ENCODE data around the gene ARHGAP29. TPM values are rescaled to one million over a fixed set of nuclear protein-coding genes. Genes with fewer than 3 reads are reported as not detected.

The ARHGAP29 gene
- total and polyA plus RNA-seq, 2 experiments from 2014 or later = 9.6 to 22.3 TPM

DNA sequence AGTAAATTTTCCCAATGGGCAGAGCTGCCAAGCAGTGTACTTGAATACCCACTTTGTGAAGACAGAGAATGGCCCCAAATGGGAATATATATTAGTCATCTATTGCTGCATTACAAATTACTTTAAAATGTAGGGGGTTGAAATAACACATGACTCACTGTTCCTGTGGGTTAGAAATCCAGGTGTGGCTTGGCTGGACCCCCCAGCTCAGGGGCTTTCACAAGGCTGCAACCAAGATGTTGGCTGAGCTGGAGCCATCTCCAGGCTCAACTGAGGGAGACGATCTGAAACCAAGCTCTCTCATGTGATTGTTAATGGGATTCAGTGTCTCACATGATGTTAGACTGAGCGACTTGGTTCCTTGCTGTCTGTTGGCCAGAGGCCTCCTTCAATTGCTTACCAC, 33.4 kb upstream of the ARHGAP29 start:
- Histone ChIP-seq H2AFZ (no peak overlapping the region), H3K79me2 (no peaks in the 10 kb centered on the region), H3K9me3 (ENCODE audit: low read depth) (no peaks in the 10 kb centered on the region), H3K36me3 (replicated peaks; ENCODE audit: insufficient read depth, low read depth) (no peaks in the 10 kb centered on the region), H3K27me3 (no peaks in the 10 kb centered on the region), H3K27ac (no peak overlapping the region), H3K4me2 (no peak overlapping the region), H3K4me1 (ENCODE audit: insufficient read depth) (no peaks in the 10 kb centered on the region), H4K20me1 (ENCODE audit: insufficient read depth, poor library complexity, severe bottlenecking) (no peaks in the 10 kb centered on the region), H3K4me3 (no peak overlapping the region), H3K9me2 (replicated peaks; ENCODE audit: insufficient read depth) (no peaks in the 10 kb centered on the region)
- 94% methylated on average over 2 of the region's 2 CpGs for WGBS (ENCODE audit: low lambda C conversion rate, missing lambda C conversion rate)
- TF ChIP-seq EZH2phosphoT487 (IDR thresholded peaks at IDR 0.05; ENCODE audit: low read depth, severe bottlenecking, unreplicated experiment) = no peak
- TF ChIP-seq EZH2 (IDR thresholded peaks at IDR 0.05; ENCODE audit: borderline replicate concordance) = no peak
- DNase-seq (ENCODE audit: low spot score) = no peak

DNA sequence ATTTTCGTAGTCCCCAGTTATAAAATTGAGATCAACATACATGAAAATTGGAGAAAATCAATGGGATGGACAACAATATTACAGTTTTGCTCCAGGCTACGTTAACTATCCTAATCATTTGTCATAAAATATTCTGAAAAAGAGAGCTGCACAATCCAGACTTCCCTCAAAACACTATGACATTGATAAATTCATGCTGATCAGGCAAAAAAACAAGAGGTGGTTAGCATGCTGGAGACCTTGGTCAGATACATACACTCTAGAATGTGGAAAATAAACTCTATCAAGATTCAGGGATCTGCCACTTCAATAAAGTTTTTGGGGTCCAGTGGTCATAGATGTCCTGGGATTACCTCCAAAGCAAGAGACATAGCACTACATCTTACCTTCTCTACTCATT, 32.5 kb upstream of the ARHGAP29 start:
- DNase-seq (ENCODE audit: low spot score) = no peak
- 83% methylated on average over 2 of the region's 2 CpGs for WGBS (ENCODE audit: low lambda C conversion rate, missing lambda C conversion rate)

DNA sequence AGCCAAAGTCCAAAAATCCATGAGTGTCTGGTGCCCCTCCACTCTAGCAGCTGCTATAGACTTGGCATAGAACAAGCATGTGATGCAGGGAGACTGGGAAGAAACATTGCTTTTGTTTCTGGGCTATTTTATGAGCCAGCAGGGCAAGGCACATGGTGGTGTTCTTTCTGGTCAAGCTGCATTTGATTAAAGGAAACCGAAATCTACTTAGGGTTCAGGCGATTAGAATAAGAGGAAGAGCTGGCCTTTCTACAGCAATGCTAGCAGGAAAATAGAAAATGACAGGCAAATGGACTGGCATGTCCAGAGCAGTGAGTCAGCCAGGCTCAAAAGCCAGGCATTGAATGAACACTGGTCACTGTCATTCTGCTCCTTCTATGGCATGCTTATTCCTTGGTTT, 28.5 kb upstream of the ARHGAP29 start:
- no peak for TF ChIP-seq EZH2 (IDR thresholded peaks at IDR 0.05; ENCODE audit: borderline replicate concordance)
- TF ChIP-seq, protein P1, sequence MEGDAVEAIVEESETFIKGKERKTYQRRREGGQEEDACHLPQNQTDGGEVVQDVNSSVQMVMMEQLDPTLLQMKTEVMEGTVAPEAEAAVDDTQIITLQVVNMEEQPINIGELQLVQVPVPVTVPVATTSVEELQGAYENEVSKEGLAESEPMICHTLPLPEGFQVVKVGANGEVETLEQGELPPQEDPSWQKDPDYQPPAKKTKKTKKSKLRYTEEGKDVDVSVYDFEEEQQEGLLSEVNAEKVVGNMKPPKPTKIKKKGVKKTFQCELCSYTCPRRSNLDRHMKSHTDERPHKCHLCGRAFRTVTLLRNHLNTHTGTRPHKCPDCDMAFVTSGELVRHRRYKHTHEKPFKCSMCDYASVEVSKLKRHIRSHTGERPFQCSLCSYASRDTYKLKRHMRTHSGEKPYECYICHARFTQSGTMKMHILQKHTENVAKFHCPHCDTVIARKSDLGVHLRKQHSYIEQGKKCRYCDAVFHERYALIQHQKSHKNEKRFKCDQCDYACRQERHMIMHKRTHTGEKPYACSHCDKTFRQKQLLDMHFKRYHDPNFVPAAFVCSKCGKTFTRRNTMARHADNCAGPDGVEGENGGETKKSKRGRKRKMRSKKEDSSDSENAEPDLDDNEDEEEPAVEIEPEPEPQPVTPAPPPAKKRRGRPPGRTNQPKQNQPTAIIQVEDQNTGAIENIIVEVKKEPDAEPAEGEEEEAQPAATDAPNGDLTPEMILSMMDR (IDR thresholded peaks at IDR 0.05; ENCODE audit: poor library complexity) = no peak
- TF ChIP-seq EZH2phosphoT487 (IDR thresholded peaks at IDR 0.05; ENCODE audit: low read depth, severe bottlenecking, unreplicated experiment) = no peak
- H2AFZ ChIP-seq = no peak overlapping the region
- H3K27ac ChIP-seq = no peak overlapping the region
- no peak overlapping the region for H3K4me2 ChIP-seq
- no peaks in the 10 kb centered on the region for H3K9me3 ChIP-seq (ENCODE audit: low read depth)
- no peaks in the 10 kb centered on the region for H3K79me2 ChIP-seq
- no peaks in the 10 kb centered on the region for H3K9me2 ChIP-seq (replicated peaks; ENCODE audit: insufficient read depth)
- no peak overlapping the region for H3K4me3 ChIP-seq
- H3K36me3 ChIP-seq (replicated peaks; ENCODE audit: insufficient read depth, low read depth) = no peaks in the 10 kb centered on the region
- WGBS (ENCODE audit: low lambda C conversion rate, missing lambda C conversion rate) = 73% methylated on average over 2 of the region's 2 CpGs
- DNase-seq (ENCODE audit: low spot score) = no peak
- no peaks in the 10 kb centered on the region for H4K20me1 ChIP-seq (ENCODE audit: insufficient read depth, poor library complexity, severe bottlenecking)
- H3K4me1 ChIP-seq (ENCODE audit: insufficient read depth) = no peaks in the 10 kb centered on the region
- no peaks in the 10 kb centered on the region for H3K27me3 ChIP-seq

More for the DNA sequence above, 32.5 kb upstream of the ARHGAP29 start:
- Histone ChIP-seq H3K4me2 (no peak overlapping the region), H3K4me3 (no peak overlapping the region), H3K9me2 (replicated peaks; ENCODE audit: insufficient read depth) (no peaks in the 10 kb centered on the region), H3K27me3 (no peaks in the 10 kb centered on the region), H3K36me3 (replicated peaks; ENCODE audit: insufficient read depth, low read depth) (no peaks in the 10 kb centered on the region), H3K27ac (no peak overlapping the region), H3K4me1 (ENCODE audit: insufficient read depth) (no peaks in the 10 kb centered on the region), H3K79me2 (no peaks in the 10 kb centered on the region), H2AFZ (no peak overlapping the region), H3K9me3 (ENCODE audit: low read depth) (no peaks in the 10 kb centered on the region), H4K20me1 (ENCODE audit: insufficient read depth, poor library complexity, severe bottlenecking) (no peaks in the 10 kb centered on the region)
- TF ChIP-seq EZH2phosphoT487 (IDR thresholded peaks at IDR 0.05; ENCODE audit: low read depth, severe bottlenecking, unreplicated experiment) (no peak), EZH2 (IDR thresholded peaks at IDR 0.05; ENCODE audit: borderline replicate concordance) (no peak)
- TF ChIP-seq, protein P1 (IDR thresholded peaks at IDR 0.05; ENCODE audit: poor library complexity) = no peak

DNA sequence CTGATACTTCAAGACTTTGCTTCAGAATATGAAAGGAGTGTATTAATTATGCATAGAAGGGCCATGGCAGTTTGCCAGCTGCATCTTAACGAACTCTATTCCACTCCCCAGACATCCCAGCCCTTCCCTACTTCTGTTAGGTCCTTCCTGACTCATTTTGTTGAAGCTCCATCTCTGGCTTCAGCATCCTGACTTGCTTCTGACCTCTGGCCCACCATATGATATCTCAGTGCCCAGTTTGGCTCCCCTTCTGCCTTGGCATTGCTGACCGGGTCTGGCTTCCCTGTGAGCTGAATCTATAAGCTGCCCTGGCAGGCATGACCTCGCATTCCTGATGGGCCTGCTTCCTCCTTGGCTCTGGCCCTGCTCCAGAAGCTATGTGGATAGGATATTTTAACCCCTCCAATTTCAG, 27.6 kb upstream of the ARHGAP29 start:
- Histone ChIP-seq H3K4me3 (no peak overlapping the region), H3K27me3 (no peaks in the 10 kb centered on the region), H3K9me3 (ENCODE audit: low read depth) (no peaks in the 10 kb centered on the region), H3K27ac (no peak overlapping the region), H3K36me3 (replicated peaks; ENCODE audit: insufficient read depth, low read depth) (no peaks in the 10 kb centered on the region), H4K20me1 (ENCODE audit: insufficient read depth, poor library complexity, severe bottlenecking) (no peaks in the 10 kb centered on the region), H3K79me2 (no peaks in the 10 kb centered on the region), H3K4me2 (no peak overlapping the region), H2AFZ (no peak overlapping the region), H3K9me2 (replicated peaks; ENCODE audit: insufficient read depth) (no peaks in the 10 kb centered on the region), H3K4me1 (ENCODE audit: insufficient read depth) (no peaks in the 10 kb centered on the region)
- 87% methylated on average over 3 of the region's 3 CpGs for WGBS (ENCODE audit: low lambda C conversion rate, missing lambda C conversion rate)
- no peak for DNase-seq (ENCODE audit: low spot score)
- TF ChIP-seq, protein P1 (IDR thresholded peaks at IDR 0.05; ENCODE audit: poor library complexity) = no peak
- TF ChIP-seq EZH2 (IDR thresholded peaks at IDR 0.05; ENCODE audit: borderline replicate concordance) (no peak), EZH2phosphoT487 (IDR thresholded peaks at IDR 0.05; ENCODE audit: low read depth, severe bottlenecking, unreplicated experiment) (no peak)
